NT2/D1 (cell line): ENCODE results near the gene DAPK1.

Experiments
- DNase-seq: peaks from one replicate; pipeline ENCODE4 v3.0.0-alpha.2; 2011; ENCODE audit warnings: low read depth, low spot score
- H3K27me3 ChIP-seq: 2 replicates; pipeline ENCODE4 v1.6.0; 2011; ENCODE audit warnings: mild to moderate bottlenecking; ENCODE audit not compliant: insufficient read length, insufficient read depth
- H3K36me3 ChIP-seq: 2 replicates; pipeline ENCODE4 v1.6.1; 2011; ENCODE audit warnings: mild to moderate bottlenecking, low read length, mixed read lengths; ENCODE audit not compliant: insufficient read depth, insufficient read length
- H3K4me1 ChIP-seq: 2 replicates; pipeline ENCODE4 v1.5.1; 2011; ENCODE audit not compliant: insufficient read depth, insufficient read length
- H3K4me3 ChIP-seq: 2 replicates; pipeline ENCODE4 v1.5.1; 2011; ENCODE audit warnings: low read depth; ENCODE audit not compliant: insufficient read length
- H3K9ac ChIP-seq: 2 replicates; pipeline ENCODE4 v1.6.0; 2011; ENCODE audit warnings: low read depth; ENCODE audit not compliant: insufficient read length
- H3K9me3 ChIP-seq: 2 replicates; pipeline ENCODE4 v1.5.1; 2011; ENCODE audit warnings: mild to moderate bottlenecking, low read length; ENCODE audit not compliant: insufficient read depth
- SUZ12 ChIP-seq: IDR thresholded peaks from 2 replicates; pipeline ENCODE4 v1.6.1; 2011; ENCODE audit not compliant: insufficient read length, insufficient read depth; ENCODE audit errors: extremely low read depth
- YY1 ChIP-seq: IDR thresholded peaks from 2 replicates; pipeline ENCODE4 v1.6.1; 2011; ENCODE audit not compliant: insufficient read length, insufficient read depth
- ZNF274 ChIP-seq: IDR thresholded peaks from 2 replicates; pipeline ENCODE4 v1.6.1; 2011; ENCODE audit warnings: mild to moderate bottlenecking, low read depth, low read length

Gene DAPK1

GRCh38 chr9:87673446-87674120 lies 175.9 kb downstream of the DAPK1 start:
- no peaks in the 10 kb centered on the region for H3K4me1 ChIP-seq
- no peak overlapping the region for H3K9ac ChIP-seq
- H3K9me3 ChIP-seq = no peaks in the 10 kb centered on the region
- H3K27me3 ChIP-seq = no peaks in the 10 kb centered on the region
- TF ChIP-seq ZNF274 = no peak
- no peak for TF ChIP-seq SUZ12
- TF ChIP-seq YY1 = no peak
- H3K4me3 ChIP-seq = no peak overlapping the region
- no peak for DNase-seq
- H3K36me3 ChIP-seq = peaks cover 45% of the 10 kb centered on the region

GRCh38 chr9:87674565-87675299 lies 177.1 kb downstream of the DAPK1 start:
- Histone ChIP-seq H3K27me3 (no peaks in the 10 kb centered on the region), H3K4me3 (no peak overlapping the region), H3K36me3 (peaks cover 48% of the 10 kb centered on the region), H3K9me3 (no peaks in the 10 kb centered on the region), H3K9ac (no peak overlapping the region), H3K4me1 (no peaks in the 10 kb centered on the region)
- DNase-seq = no peak
- TF ChIP-seq SUZ12 = no peak
- TF ChIP-seq ZNF274 = no peak
- TF ChIP-seq YY1 = no peak

- no peak for DNase-seq
- Histone ChIP-seq H3K4me1 (no peaks in the 10 kb centered on the region), H3K9ac (no peak overlapping the region), H3K36me3 (peaks cover 41% of the 10 kb centered on the region), H3K4me3 (no peak overlapping the region), H3K9me3 (no peaks in the 10 kb centered on the region), H3K27me3 (no peaks in the 10 kb centered on the region)
- TF ChIP-seq ZNF274 (no peak), YY1 (no peak), SUZ12 (no peak)
These were observed 178.3 kb downstream of the DAPK1 start for GRCh38 chr9:87675906-87676515.

GRCh38 chr9:87676976-87677775 lies 179.5 kb downstream of the DAPK1 start:
- no peak for TF ChIP-seq SUZ12
- no peak for TF ChIP-seq ZNF274
- no peak for TF ChIP-seq YY1
- no peak overlapping the region for H3K4me3 ChIP-seq
- no peak for DNase-seq
- H3K9me3 ChIP-seq = no peaks in the 10 kb centered on the region
- no peak overlapping the region for H3K9ac ChIP-seq
- H3K27me3 ChIP-seq = no peaks in the 10 kb centered on the region
- H3K36me3 ChIP-seq = peaks cover 47% of the 10 kb centered on the region
- H3K4me1 ChIP-seq = no peaks in the 10 kb centered on the region

- no peak for TF ChIP-seq YY1
- no peak for TF ChIP-seq SUZ12
- no peak for TF ChIP-seq ZNF274
- H3K9me3 ChIP-seq = no peaks in the 10 kb centered on the region
- DNase-seq = no peak
- no peaks in the 10 kb centered on the region for H3K27me3 ChIP-seq
- H3K4me3 ChIP-seq = no peak overlapping the region
- H3K4me1 ChIP-seq = no peaks in the 10 kb centered on the region
- H3K36me3 ChIP-seq = peaks cover 41% of the 10 kb centered on the region
- no peak overlapping the region for H3K9ac ChIP-seq
These were observed 180.3 kb downstream of the DAPK1 start for GRCh38 chr9:87677776-87678587.

- TF ChIP-seq SUZ12 (no peak), ZNF274 (no peak), YY1 (no peak)
- Histone ChIP-seq H3K27me3 (no peaks in the 10 kb centered on the region), H3K4me1 (no peaks in the 10 kb centered on the region), H3K9ac (no peak overlapping the region), H3K36me3 (peaks cover 37% of the 10 kb centered on the region), H3K9me3 (no peaks in the 10 kb centered on the region), H3K4me3 (no peak overlapping the region)
- peak; percentile 68 for DNase-seq
These were observed 181.1 kb downstream of the DAPK1 start for GRCh38 chr9:87678650-87679355.
